GM21576 (cell line): ENCODE data around the gene NR2F2.

Experiments
- ATAC-seq: cut with Tn5 transposase; IDR thresholded peaks from one replicate; pipeline ENCODE4 v1.9.1; 2021; ENCODE audit warnings: mild to moderate bottlenecking, moderate library complexity; ENCODE audit not compliant: unreplicated experiment

The NR2F2 gene

GRCh38 chr15:96352604-96353405, 22.3 kb downstream of the NR2F2 start:
- no peak for ATAC-seq

GRCh38 chr15:96353416-96353929, 23.0 kb downstream of the NR2F2 start:
- ATAC-seq = no peak

GRCh38 chr15:96353930-96354730, 23.6 kb downstream of the NR2F2 start:
- ATAC-seq = no peak

DNA sequence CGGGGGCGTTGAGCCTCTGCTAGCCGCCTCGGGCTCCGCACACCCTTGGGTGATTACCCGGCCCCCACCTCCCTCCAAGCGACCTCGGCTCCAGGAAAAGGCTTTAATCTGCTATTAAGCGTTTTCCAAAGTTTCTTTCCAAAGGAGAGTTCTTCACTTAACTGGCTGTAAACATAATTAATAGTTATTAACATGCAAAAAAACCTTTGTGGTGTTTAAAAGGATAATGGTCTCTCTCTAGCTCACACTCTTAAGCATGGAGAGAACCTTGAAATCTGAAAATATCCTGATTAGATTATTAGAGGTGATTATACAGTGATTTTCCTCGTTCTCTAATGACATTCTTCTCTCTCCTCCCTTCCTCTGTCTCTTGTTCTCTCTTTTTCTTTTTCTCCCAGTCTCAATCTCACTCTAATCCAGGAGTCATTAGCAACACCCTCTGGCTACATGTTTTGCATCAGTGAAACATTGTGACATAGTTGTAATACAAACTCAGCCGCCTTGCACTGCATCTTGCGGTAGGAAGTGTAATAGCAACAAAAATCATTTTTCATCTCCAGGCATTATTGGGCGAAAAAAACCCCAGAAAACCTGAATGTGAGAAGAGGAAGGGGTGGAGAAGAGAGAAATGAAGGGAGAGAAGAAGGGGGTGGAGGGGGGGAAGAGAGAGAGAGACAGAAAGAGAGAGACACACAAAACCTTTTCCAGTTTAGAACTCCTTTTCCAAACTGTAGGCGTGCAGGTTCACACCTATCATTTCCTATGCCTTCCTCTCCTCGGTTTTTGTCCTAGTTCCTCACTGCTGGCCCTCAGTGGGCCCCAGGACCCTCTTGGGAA, 24.4 kb downstream of the NR2F2 start:
- ATAC-seq = no peak

DNA sequence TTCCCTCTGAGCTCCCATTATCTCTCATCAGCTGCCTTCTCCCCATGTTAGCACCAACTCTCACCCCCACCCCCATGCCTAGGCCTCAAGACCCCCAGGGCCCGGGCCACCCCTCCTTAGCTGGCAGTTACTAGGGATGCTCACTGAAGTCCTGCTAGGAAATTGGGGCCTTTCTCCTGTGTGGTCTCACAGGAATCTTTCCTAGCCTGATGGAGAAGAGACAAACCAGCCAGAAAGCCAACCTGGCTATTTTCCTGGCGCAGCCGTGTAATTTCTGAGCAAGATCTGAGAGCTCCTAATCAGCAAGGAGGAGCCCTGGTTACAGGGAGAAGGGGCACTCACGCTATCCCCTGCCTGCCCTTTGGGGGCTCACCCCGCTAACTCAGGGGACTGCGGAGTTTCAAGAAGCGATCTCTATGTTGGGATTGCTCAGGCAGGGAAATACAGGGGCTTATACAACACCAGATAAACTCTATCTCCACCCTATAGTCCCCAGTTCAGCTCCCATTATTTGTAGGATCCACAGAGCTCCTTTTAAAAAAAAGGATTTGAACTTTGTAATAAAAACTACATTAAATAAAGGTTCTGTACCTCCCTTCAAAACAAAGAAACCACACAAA, 25.2 kb downstream of the NR2F2 start:
- no peak for ATAC-seq

- peak; percentile 63 for ATAC-seq
Observed at GRCh38 chr15:96356494-96357455, 26.3 kb downstream of the NR2F2 start.

DNA sequence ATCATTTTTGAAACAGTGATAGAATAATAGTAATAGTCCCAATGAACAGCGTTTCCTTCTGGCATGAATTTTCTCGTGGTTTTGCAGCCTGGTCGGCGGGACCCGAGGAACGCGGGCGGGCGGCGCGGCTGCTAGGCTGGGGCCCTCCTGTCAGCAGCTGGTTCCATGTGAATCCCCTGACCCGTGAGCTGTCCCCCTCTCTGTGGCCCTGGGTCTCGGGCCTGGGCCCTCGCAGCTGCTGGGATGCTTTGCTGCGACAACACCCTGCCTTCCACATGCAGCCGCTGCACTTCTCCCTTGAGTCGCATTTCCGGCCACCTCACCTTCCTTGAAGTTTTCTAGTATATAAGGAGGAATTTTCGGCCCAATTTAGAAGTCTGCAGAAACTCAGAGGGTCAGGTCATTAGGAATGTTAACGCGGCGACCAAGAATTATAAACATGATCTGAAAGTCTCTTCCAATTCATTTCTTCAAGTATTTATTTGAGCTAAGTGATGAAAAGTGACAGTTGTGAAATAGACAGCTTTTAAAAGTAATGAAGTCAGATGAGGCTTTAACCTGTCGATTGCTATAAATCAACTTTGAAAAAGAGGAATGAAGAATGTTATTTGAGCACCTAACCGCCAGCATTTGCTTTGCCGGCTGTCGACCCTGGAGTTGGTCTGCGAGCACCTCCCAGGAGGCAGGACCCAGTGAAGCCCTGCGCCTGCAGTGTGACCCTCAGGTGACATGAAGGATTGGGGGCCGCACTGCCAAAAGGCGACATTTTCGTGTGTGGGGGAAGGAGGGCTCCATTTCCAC, 27.7 kb downstream of the NR2F2 start:
- no peak for ATAC-seq

DNA sequence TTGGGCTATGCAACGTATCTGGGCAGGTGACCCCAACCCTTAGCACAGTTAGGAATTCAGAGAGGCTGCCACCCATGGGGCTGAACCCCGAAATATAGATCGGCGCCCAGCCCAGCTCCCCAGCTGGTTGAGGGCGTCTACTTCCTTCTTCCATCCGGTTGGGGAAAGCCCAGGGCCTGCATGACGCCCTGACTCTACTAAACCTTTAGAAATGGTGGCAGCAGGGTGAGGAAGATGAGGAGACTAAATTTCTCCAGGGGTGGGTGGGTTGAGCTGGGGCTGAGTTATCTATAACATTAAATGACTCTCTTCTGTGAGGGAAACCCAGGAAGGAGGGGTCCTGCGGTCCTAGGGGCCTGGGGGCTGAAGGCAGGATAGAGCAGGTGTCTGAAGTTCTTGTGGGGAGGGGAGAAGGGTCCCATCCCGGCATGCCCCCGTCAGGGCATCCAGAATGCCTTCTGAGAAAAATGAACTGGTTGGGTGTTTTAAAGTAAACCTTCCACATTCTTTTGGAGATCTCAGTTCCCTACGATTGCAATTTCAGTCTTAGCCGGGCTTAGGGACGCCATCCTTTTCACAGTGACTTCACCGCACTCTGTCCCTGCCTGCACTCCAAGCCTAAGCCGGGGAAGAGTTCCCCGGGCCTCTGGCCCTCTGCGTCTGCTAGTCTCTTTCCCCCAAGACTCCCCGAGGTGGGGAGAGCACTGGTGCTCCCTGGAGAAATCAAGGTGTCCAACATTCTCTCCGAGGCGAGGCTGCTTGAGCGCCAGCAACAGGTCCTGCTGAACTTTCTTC, 28.5 kb downstream of the NR2F2 start:
- no peak for ATAC-seq

DNA sequence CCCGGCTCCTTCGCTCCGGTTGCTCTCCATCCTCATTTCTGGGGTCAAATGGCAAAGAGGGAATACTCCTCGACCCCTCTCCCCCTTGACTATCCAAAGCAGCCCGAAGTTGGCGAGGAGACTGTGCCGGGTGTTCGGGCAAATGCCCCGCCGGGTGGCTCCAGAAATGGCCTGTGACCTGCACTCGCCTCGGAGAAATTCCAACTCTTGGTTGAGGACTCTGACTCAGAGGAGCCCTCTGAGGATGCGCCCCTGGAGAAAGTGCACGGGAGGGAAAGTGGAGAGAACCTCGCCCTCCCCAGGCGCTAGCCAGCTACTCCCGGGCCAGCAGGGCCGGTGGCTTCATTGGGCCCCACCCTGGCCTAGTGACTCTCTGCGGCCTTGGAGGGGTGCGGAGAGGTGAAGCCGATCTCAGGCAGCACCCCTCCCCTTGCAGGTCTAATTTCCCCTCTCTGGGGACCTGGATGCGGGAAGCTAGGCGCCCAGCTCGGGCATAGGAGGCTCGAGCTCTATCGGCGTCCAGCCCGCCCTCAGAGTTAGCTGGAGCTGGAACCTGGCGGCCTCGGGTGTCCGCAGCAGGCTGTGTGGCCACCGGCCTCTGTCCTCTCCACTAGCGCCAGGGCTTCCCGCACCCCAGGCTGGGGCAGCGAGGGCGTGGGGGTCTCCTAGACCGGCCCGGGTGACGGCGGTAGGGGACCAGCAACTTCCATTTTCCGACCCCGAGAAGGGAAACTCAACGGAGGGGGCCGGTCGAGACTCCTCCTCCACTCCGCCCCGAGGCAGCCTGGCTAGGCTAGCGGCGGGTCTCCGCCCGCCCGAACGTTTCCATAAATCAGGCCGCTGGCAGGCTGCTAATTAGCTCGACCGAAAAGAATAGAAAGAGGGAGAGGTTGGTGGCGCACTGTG, 29.4 kb downstream of the NR2F2 start:
- ATAC-seq = no peak

DNA sequence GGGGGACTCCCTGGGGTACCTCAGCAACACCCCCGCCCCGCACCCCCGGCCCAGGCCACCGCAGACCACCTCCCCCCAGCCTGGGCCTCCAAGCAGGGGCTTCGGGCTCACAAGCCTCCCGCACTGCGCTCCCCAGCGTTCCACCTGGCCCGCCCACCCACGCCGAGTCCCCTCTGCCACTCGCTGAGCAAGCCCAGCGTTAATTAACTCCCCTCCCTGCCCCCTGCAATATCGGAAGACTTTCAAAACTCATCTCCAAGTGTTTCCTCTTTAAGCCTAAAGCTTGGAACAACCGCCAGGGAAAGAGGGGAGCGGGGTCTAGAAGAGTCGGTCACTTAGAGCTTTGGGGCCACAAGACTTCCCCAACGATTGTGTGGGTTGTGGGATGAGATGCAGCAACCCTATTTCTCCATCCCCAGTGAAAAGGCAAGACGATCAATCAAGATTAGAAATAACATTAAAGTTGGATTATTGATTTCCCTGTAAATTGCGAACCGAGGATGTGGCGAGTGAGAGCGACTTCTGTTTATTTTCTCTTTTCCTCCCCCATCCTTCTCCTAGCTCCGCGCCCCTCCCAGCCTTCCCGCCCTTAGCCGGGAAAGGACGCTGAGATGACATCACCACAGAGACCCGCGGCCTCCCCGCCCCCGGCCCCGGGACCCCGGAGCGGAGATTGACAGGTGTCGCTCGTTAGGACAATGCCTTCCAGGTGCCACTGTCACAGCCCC, 30.2 kb downstream of the NR2F2 start:
- ATAC-seq = no peak

DNA sequence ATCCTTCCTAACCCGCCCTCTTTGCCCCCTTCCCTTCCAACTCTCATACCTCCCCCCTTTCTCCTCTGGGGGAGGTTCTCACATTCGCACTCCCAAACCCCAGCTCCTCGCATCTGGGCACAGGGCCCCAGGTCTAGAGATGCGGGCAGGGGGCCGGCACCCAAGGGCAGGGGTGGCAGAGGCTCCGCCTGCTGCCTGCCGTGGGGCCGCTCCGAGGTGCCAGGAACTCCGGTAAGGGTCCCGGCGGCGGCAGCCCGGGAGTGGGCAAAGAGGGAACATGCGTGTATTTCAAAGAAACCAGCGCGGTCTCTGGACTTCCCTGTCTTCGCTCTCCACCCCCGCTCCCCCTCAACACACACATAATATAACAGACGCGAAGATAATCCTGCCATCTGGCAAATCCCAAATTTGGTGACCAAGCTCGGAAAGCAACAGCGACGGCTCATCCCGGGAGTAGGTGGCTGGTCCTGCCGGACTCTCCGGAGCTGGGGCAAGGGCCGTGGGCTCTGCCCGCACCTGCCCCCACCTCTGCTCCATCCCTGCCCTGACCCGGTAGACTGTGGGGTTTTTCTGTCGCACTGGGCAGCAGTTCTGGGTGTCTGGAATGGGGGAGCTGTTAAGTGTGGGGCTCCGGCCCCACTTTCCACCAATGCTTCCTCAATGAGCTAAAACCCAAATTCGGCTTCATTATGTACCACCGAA, 31.0 kb downstream of the NR2F2 start:
- ATAC-seq = no peak

DNA sequence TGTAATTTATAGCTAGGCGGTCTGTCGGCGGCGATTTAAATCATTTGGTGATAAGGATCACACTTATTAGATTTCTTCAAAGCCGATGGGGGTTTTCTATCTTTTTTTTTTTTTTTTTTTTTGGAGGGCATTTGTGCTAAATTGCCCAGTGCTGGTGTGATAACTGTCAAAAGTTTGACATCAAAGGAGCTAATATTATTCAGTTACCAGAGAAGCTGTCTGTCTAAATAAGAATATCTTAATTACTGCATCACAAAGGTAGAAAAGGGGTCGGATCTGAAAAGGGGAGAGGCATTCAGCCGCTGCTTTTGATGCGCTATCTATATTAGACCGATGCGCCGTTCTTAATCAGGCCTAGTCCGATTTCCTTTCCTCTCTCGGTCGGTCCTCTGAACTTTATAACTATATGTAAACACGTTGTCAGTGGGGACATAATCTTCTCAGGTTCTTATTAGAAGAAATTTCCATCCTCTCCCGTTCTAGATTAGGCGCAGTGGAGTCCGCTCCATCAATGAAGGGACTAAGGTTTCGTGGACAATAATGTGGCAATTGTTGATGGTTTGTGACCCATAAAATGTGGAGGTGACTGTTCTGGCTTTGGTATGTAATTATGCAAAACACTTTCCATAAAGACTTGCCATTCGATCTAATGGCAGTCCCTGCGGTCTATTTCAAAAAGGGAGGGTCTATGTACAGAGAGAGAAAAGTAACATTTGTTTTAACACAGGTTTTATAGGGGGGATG, 31.7 kb downstream of the NR2F2 start:
- no peak for ATAC-seq

GRCh38 chr15:96362755-96363651, 32.5 kb downstream of the NR2F2 start:
- ATAC-seq = no peak

DNA sequence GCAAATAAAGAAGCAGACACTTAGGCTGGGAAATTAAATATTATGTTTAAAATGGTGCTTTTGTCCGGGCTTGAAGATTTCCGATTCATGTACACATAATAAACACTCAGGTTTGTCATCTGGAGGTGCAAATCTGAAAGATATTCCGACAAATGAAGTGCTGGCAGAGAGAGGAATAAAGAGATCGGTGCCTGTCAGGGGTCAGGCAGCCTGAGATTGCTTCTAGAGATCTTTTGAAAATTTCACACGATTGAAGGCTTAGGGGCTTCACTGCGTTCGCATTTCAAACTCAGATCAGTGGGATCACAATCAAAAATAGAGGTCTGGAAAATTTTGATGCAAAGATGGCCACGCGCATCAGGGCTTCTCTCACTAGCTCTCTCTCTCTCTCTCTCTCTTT, 33.2 kb downstream of the NR2F2 start:
- ATAC-seq = no peak
